WTC11 (cell line): Measurements from ENCODE around the gene CYP27B1.

Source experiments
- CBFB ChIP-seq: sonication (generic); formaldehyde crosslinking; IDR thresholded peaks from 2 replicates; pipeline ENCODE4 v1.8.1; 2022; ENCODE audit warnings: mild to moderate bottlenecking, low read depth, missing genetic modification reagents
- ELF4 ChIP-seq: sonication (generic); formaldehyde crosslinking; IDR thresholded peaks from 2 replicates; pipeline ENCODE4 v1.8.1; 2022; ENCODE audit warnings: low read depth, mild to moderate bottlenecking, moderate library complexity, missing genetic modification reagents
- NFE2L1 ChIP-seq: sonication (generic); formaldehyde crosslinking; IDR thresholded peaks from 2 replicates; pipeline ENCODE4 v1.8.1; 2023; ENCODE audit warnings: missing genetic modification reagents
- NFYB ChIP-seq: sonication (generic); formaldehyde crosslinking; conservative IDR thresholded peaks from 2 replicates; pipeline ENCODE4 v1.8.0; 2022; ENCODE audit warnings: low read depth, missing genetic modification reagents
- NR3C1 ChIP-seq: sonication (generic); formaldehyde crosslinking; conservative IDR thresholded peaks from 2 replicates; pipeline ENCODE4 v1.8.1; 2023; ENCODE audit warnings: low read depth, mild to moderate bottlenecking, missing genetic modification reagents
- ZNF138 ChIP-seq: sonication (generic); formaldehyde crosslinking; conservative IDR thresholded peaks from 2 replicates; pipeline ENCODE4 v1.8.1; 2022; ENCODE audit warnings: mild to moderate bottlenecking, moderate library complexity, missing genetic modification reagents
- ZNF263 ChIP-seq: sonication (generic); formaldehyde crosslinking; IDR thresholded peaks from 2 replicates; pipeline ENCODE4 v1.8.1; 2022; ENCODE audit warnings: low read depth, mild to moderate bottlenecking, moderate library complexity, missing genetic modification reagents
- TF ChIP-seq, protein P1 (sequence below): fragments of 200-600 bp; IDR thresholded peaks from 2 replicates; pipeline ENCODE4 v1.8.0; 2022; ENCODE audit warnings: antibody characterized with exemption
- TF ChIP-seq, protein P2 (sequence below): sonication (generic); formaldehyde crosslinking; IDR thresholded peaks from 2 replicates; pipeline ENCODE4 v1.8.0; 2023; ENCODE audit warnings: missing genetic modification reagents
- TF ChIP-seq, protein P3 (sequence below): sonication (generic); formaldehyde crosslinking; IDR thresholded peaks from 2 replicates; pipeline ENCODE4 v1.8.1; 2023; ENCODE audit warnings: mild to moderate bottlenecking, missing genetic modification reagents, moderate library complexity

DNA sequence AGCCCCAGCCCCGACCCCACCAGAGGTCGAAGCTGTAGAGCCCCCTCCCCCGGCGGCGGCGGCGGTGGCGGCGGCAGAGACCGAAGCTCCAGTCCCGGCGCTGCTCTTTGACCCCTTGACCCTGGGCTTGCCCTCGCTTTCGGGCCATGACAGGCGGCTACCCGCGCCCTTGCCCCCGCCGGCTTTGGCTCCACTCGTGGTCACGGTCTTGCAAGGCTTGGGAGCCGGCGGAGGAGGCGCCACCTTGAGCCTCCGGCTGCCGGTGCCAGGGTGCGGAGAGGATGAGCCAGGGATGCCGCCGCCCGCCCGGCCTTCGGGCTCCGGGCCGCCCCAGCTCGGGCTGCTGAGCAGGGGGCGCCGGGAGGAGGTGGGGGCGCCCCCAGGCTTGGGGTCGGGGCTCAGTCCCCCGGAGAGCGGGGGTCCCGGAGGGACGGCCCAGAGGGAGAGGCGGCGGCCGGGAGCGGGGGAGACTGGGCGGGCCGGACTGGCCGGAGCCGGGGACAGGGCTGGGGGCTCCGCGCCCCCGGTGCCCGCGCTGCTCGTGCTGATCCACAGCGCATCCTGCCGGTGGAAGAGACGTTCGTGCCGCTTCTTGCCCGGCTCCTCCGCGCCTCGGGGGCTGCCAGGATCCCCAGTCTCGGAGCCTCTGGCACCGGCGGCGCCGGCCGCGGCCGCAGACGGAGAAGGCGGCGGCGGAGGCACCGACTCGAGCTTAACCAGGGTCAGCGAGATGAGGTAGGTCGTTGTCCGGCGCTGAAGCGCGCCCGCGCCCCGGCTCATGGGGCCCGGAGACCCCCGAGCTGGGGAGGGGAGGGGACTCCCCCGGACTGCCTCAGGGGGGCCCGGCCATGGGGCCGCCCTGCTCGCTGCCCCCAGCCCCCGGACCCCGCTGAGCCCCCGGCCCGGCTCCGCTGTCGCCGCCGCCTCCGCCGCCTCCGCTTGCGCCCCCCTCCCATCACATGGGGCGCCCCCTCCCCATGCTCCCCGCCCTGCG lies 29.1 kb downstream of the CYP27B1 start:
- TF ChIP-seq, protein P1, sequence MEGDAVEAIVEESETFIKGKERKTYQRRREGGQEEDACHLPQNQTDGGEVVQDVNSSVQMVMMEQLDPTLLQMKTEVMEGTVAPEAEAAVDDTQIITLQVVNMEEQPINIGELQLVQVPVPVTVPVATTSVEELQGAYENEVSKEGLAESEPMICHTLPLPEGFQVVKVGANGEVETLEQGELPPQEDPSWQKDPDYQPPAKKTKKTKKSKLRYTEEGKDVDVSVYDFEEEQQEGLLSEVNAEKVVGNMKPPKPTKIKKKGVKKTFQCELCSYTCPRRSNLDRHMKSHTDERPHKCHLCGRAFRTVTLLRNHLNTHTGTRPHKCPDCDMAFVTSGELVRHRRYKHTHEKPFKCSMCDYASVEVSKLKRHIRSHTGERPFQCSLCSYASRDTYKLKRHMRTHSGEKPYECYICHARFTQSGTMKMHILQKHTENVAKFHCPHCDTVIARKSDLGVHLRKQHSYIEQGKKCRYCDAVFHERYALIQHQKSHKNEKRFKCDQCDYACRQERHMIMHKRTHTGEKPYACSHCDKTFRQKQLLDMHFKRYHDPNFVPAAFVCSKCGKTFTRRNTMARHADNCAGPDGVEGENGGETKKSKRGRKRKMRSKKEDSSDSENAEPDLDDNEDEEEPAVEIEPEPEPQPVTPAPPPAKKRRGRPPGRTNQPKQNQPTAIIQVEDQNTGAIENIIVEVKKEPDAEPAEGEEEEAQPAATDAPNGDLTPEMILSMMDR = no peak
- TF ChIP-seq, protein P2, sequence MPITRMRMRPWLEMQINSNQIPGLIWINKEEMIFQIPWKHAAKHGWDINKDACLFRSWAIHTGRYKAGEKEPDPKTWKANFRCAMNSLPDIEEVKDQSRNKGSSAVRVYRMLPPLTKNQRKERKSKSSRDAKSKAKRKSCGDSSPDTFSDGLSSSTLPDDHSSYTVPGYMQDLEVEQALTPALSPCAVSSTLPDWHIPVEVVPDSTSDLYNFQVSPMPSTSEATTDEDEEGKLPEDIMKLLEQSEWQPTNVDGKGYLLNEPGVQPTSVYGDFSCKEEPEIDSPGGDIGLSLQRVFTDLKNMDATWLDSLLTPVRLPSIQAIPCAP (CRISPR knock-in tag) = no peak
- no peak for TF ChIP-seq ZNF138
- TF ChIP-seq NFYB = no peak
- no peak for TF ChIP-seq CBFB (CRISPR knock-in tag)
- no peak for TF ChIP-seq ELF4 (CRISPR knock-in tag)
- TF ChIP-seq NR3C1 (CRISPR knock-in tag) = no peak
- TF ChIP-seq, protein P3, sequence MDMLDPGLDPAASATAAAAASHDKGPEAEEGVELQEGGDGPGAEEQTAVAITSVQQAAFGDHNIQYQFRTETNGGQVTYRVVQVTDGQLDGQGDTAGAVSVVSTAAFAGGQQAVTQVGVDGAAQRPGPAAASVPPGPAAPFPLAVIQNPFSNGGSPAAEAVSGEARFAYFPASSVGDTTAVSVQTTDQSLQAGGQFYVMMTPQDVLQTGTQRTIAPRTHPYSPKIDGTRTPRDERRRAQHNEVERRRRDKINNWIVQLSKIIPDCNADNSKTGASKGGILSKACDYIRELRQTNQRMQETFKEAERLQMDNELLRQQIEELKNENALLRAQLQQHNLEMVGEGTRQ (CRISPR knock-in tag) = no peak
- TF ChIP-seq NFE2L1 (CRISPR knock-in tag) = no peak
- no peak for TF ChIP-seq ZNF263 (CRISPR knock-in tag)
